ENCODE results near the gene ZNF677.

- TF ChIP-seq CTCF (IDR thresholded peaks at IDR 0.05), result no peak
- TF ChIP-seq POLR2A (IDR thresholded peaks at IDR 0.05), result no peak
- TF ChIP-seq POLR2AphosphoS5 (IDR thresholded peaks at IDR 0.05), result no peak
Observed at GRCh38 chr19:53190253-53190652, 64.4 kb downstream of the ZNF677 start.
